DND-41 (cell line): ENCODE results near the gene TAF9.

Experiments used
- ATAC-seq: fragments of 200-7000 bp; cut with Tn5 transposase; 3 replicates; pipeline ENCODE4 v1.9.1; 2021; ENCODE audit warnings: low read depth; ENCODE audit not compliant: insufficient read depth
- DNase-seq: peaks from one replicate; pipeline ENCODE4 v3.0.0-alpha.2; 2020
- H2AFZ ChIP-seq: 2 replicates; pipeline ENCODE4 v1.6.0; 2012; ENCODE audit warnings: low read depth, low read length
- H3K27ac ChIP-seq: 2 replicates; pipeline ENCODE4 v1.5.1; 2012; ENCODE audit warnings: low read length, inconsistent platforms
- H3K27me3 ChIP-seq: fragments of 200-600 bp; sonication (generic); 2 replicates; pipeline ENCODE4 v1.6.0; 2012; ENCODE audit warnings: low read length, mild to moderate bottlenecking, inconsistent platforms; ENCODE audit not compliant: insufficient read depth, poor library complexity
- H3K36me3 ChIP-seq: 2 replicates; pipeline ENCODE4 v1.5.1; 2012; ENCODE audit warnings: low read length, inconsistent platforms; ENCODE audit not compliant: insufficient read depth
- H3K4me1 ChIP-seq: 2 replicates; pipeline ENCODE4 v1.5.1; 2012; ENCODE audit warnings: mild to moderate bottlenecking, low read length; ENCODE audit not compliant: insufficient read depth
- H3K4me2 ChIP-seq: 2 replicates; pipeline ENCODE4 v1.6.0; 2012; ENCODE audit warnings: mild to moderate bottlenecking, moderate library complexity, low read length, inconsistent platforms; ENCODE audit not compliant: insufficient read depth
- H3K4me3 ChIP-seq, 2 experiments: fragments of 200-600 bp in 1 of 2; shearing (Covaris generic) in 1 of 2; 2 replicates each; pipeline ENCODE4 v1.5.1; 2012 to 2016; ENCODE audit warnings: inconsistent platforms in 2 of 2, low read length in 2 of 2, mild to moderate bottlenecking in 2 of 2, low read depth in 1 of 2, moderate library complexity in 1 of 2
- H3K79me2 ChIP-seq: 2 replicates; pipeline ENCODE4 v1.6.0; 2012; ENCODE audit warnings: low read length, inconsistent platforms; ENCODE audit not compliant: insufficient read depth
- H3K9ac ChIP-seq: 2 replicates; pipeline ENCODE4 v1.6.0; 2012; ENCODE audit warnings: low read depth, mild to moderate bottlenecking, inconsistent platforms, low read length, moderate library complexity
- H3K9me3 ChIP-seq: 2 replicates; pipeline ENCODE4 v1.5.1; 2012; ENCODE audit warnings: low read length, moderate library complexity, mild to moderate bottlenecking, inconsistent platforms; ENCODE audit not compliant: insufficient read depth, severe bottlenecking
- H4K20me1 ChIP-seq: 2 replicates; pipeline ENCODE4 v1.6.0; 2012; ENCODE audit warnings: low read length; ENCODE audit not compliant: insufficient read depth
- CTCF ChIP-seq: IDR thresholded peaks from 2 replicates; pipeline ENCODE4 v1.5.1; 2012; ENCODE audit warnings: borderline replicate concordance, low read length, moderate library complexity, mild to moderate bottlenecking; ENCODE audit not compliant: poor library complexity, severe bottlenecking; ENCODE audit errors: extremely low read depth
- EZH2 ChIP-seq: IDR thresholded peaks from 3 replicates; pipeline ENCODE4 v1.6.1; 2012; ENCODE audit warnings: borderline replicate concordance, low read depth, mild to moderate bottlenecking, moderate library complexity, low read length, inconsistent platforms; ENCODE audit not compliant: severe bottlenecking

The TAF9 gene

DNA sequence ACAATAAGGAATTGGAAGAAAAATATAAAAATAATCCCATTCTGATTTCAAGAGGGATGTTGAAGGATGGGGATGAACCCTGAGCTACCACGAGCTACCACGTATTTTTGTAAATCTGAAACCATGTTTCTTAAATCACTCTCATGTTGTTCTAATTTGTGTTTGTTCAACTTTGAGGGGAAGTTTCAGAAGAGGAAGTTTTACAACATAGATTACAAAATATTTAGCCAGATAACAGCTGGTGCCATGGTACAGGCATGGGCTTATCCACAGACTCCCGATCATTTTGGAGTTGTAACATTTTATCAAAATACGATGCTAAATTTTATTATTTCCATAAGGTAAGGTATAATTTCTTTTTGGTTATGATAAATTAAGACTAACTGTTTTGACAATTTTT, 51.9 kb downstream of the TAF9 start:
- H3K36me3 ChIP-seq = peaks cover 22% of the 10 kb centered on the region
- H3K4me1 ChIP-seq = no peaks in the 10 kb centered on the region
- H4K20me1 ChIP-seq = no peaks in the 10 kb centered on the region
- no peak overlapping the region for H3K4me3 ChIP-seq
- no peak for TF ChIP-seq EZH2
- no peak for TF ChIP-seq CTCF
- no peak overlapping the region for H3K27ac ChIP-seq
- ATAC-seq = no peak
- no peaks in the 10 kb centered on the region for H3K9me3 ChIP-seq
- no peak overlapping the region for H2AFZ ChIP-seq
- H3K4me2 ChIP-seq = no peak overlapping the region
- no peak overlapping the region for H3K9ac ChIP-seq
- no peaks in the 10 kb centered on the region for H3K27me3 ChIP-seq
- DNase-seq = no peak
- no peaks in the 10 kb centered on the region for H3K79me2 ChIP-seq

GRCh38 chr5:69315972-69316371, 53.3 kb downstream of the TAF9 start:
- H3K9me3 ChIP-seq = no peaks in the 10 kb centered on the region
- ATAC-seq = no peak
- H3K27me3 ChIP-seq = no peaks in the 10 kb centered on the region
- H4K20me1 ChIP-seq = no peaks in the 10 kb centered on the region
- no peak overlapping the region for H3K9ac ChIP-seq
- no peak overlapping the region for H3K4me3 ChIP-seq
- H3K4me1 ChIP-seq = no peaks in the 10 kb centered on the region
- H3K79me2 ChIP-seq = no peaks in the 10 kb centered on the region
- no peak overlapping the region for H3K4me2 ChIP-seq
- no peak overlapping the region for H3K27ac ChIP-seq
- no peak for DNase-seq
- H2AFZ ChIP-seq = no peak overlapping the region
- no peak for TF ChIP-seq CTCF
- peaks cover 26% of the 10 kb centered on the region for H3K36me3 ChIP-seq
